ENCODE measurements around the gene CFAP161.
A peak's percentile ranks its signal among the peaks of the same experiment; 100 is the strongest.
"Not testable (repeated sequence)": the region's sequence is repeated elsewhere in the genome, so short reads cannot be mapped to it uniquely, and the experiment has no call there.

The CFAP161 gene

GRCh38 chr15:81157195-81157938 is 23.3 kb downstream of the CFAP161 start:
- DNase-seq (ENCODE audit: low read depth), result peak; percentile 46
- no peak for TF ChIP-seq CTCF (conservative IDR thresholded peaks at IDR 0.05; ENCODE audit: low read depth, low read length)
- H3K4me3 ChIP-seq (ENCODE audit: low read depth, low read length), result no peak overlapping the region

GRCh38 chr15:81157939-81158223 is 23.8 kb downstream of the CFAP161 start:
- no peak for DNase-seq (ENCODE audit: low read depth)
- TF ChIP-seq CTCF (conservative IDR thresholded peaks at IDR 0.05; ENCODE audit: low read depth, low read length), result no peak
- H3K4me3 ChIP-seq (ENCODE audit: low read depth, low read length), result no peak overlapping the region

GRCh38 chr15:81158561-81158960 is 24.5 kb downstream of the CFAP161 start:
- not testable (repeated sequence) for DNase-seq (ENCODE audit: low read depth); H3K4me3 ChIP-seq (ENCODE audit: low read depth, low read length)

- peak; percentile 95 for DNase-seq (ENCODE audit: low read depth)
- TF ChIP-seq CTCF (conservative IDR thresholded peaks at IDR 0.05; ENCODE audit: low read depth, low read length), result no peak
- H3K4me3 ChIP-seq (ENCODE audit: low read depth, low read length), result no peak overlapping the region
Observed at GRCh38 chr15:81160312-81161159, 26.5 kb downstream of the CFAP161 start.

- no peak for DNase-seq (ENCODE audit: low read depth)
- no peak overlapping the region for H3K4me3 ChIP-seq (ENCODE audit: low read depth, low read length)
- no peak for TF ChIP-seq CTCF (conservative IDR thresholded peaks at IDR 0.05; ENCODE audit: low read depth, low read length)
Observed at GRCh38 chr15:81161160-81161673, 27.1 kb downstream of the CFAP161 start.

- no peak for DNase-seq (ENCODE audit: low read depth)
- no peak for TF ChIP-seq CTCF (conservative IDR thresholded peaks at IDR 0.05; ENCODE audit: low read depth, low read length)
- H3K4me3 ChIP-seq (ENCODE audit: low read depth, low read length), result no peak overlapping the region
Observed at GRCh38 chr15:81161851-81162250, 27.8 kb downstream of the CFAP161 start.

- peak; percentile 93 for DNase-seq (ENCODE audit: low read depth)
- H3K4me3 ChIP-seq (ENCODE audit: low read depth, low read length), result no peak overlapping the region
- TF ChIP-seq CTCF (conservative IDR thresholded peaks at IDR 0.05; ENCODE audit: low read depth, low read length), result peak; percentile 49
Observed at GRCh38 chr15:81163961-81164800, 30.1 kb downstream of the CFAP161 start.
